ENCODE results near the gene LRRC4C.

Gene LRRC4C

GRCh38 chr11:40323241-40323640 lies 1136.2 kb downstream of the LRRC4C start:
- Histone ChIP-seq H3K36me3 (no peaks in the 10 kb centered on the region), H3K4me3 (no peak overlapping the region), H3K4me1 (0 out of 20 replicates have a peak, but pooled peaks cover 0 to 4% (median 0%) of the 10 kb centered on the region in 10 experiments), H3K27ac (no peak overlapping the region), H3K9ac (no peak overlapping the region), H3K9me3 (replicated peaks in 1 of 11) (no peaks in the 10 kb centered on the region), H4K20me1 (no peaks in the 10 kb centered on the region), H3K4me2 (no peak overlapping the region), H3K27me3 (no peaks in the 10 kb centered on the region)
- no peak for TF ChIP-seq Cebpa-rat (IDR thresholded peaks at IDR 0.05)

- Histone ChIP-seq H3K36me3 (no peaks in the 10 kb centered on the region), H4K20me1 (no peaks in the 10 kb centered on the region), H3K27me3 (no peaks in the 10 kb centered on the region), H3K4me3 (no peak overlapping the region), H3K4me2 (no peak overlapping the region), H3K27ac (no peak overlapping the region), H3K4me1 (0 out of 20 replicates have a peak, but pooled peaks cover 0 to 4% (median 0%) of the 10 kb centered on the region in 10 experiments), H3K9ac (no peak overlapping the region), H3K9me3 (replicated peaks in 1 of 11) (no peaks in the 10 kb centered on the region)
- no peak for TF ChIP-seq Cebpa-rat (IDR thresholded peaks at IDR 0.05)
These were observed 1137.9 kb downstream of the LRRC4C start for GRCh38 chr11:40321537-40321936.

- Histone ChIP-seq H3K27ac (no peak overlapping the region), H3K4me2 (no peak overlapping the region), H3K4me1 (peaks cover 0 to 24% (median 0%) of the 10 kb centered on the region in 10 experiments; a peak in 4 of 20 replicates), H3K9me3 (replicated peaks in 1 of 11) (no peaks in the 10 kb centered on the region), H3K4me3 (no peak overlapping the region), H3K27me3 (no peaks in the 10 kb centered on the region), H4K20me1 (no peaks in the 10 kb centered on the region), H3K9ac (no peak overlapping the region), H3K36me3 (no peaks in the 10 kb centered on the region)
- no peak for TF ChIP-seq Cebpa-rat (IDR thresholded peaks at IDR 0.05)
These were observed 1143.3 kb downstream of the LRRC4C start for GRCh38 chr11:40316171-40316570.

- Histone ChIP-seq H3K27ac (peak overlapping the region in 1 of 11 experiments; percentile 78; a peak in 1 of 22 replicates), H4K20me1 (no peaks in the 10 kb centered on the region), H3K27me3 (no peaks in the 10 kb centered on the region), H3K9me3 (replicated peaks in 1 of 11) (no peaks in the 10 kb centered on the region), H3K4me1 (peaks cover 0 to 24% (median 0%) of the 10 kb centered on the region in 10 experiments; a peak in 4 of 20 replicates), H3K4me3 (no peak overlapping the region), H3K9ac (no peak overlapping the region), H3K4me2 (peak overlapping the region in 1 of 11 experiments; percentile 36; a peak in 1 of 22 replicates), H3K36me3 (no peaks in the 10 kb centered on the region)
- no peak for TF ChIP-seq Cebpa-rat (IDR thresholded peaks at IDR 0.05)
These were observed 1144.3 kb downstream of the LRRC4C start for GRCh38 chr11:40315122-40315521.

- Histone ChIP-seq H4K20me1 (no peaks in the 10 kb centered on the region), H3K36me3 (no peaks in the 10 kb centered on the region), H3K27ac (peak overlapping the region in 2 of 11 experiments; percentile 59 to 78; a peak in 2 of 22 replicates), H3K27me3 (no peaks in the 10 kb centered on the region), H3K4me3 (no peak overlapping the region), H3K9me3 (replicated peaks in 1 of 11) (no peaks in the 10 kb centered on the region), H3K4me1 (peaks cover 0 to 24% (median 0%) of the 10 kb centered on the region in 10 experiments; a peak in 4 of 20 replicates), H3K4me2 (peak overlapping the region in 2 of 11 experiments; percentile 45 to 47; a peak in 3 of 22 replicates), H3K9ac (no peak overlapping the region)
- TF ChIP-seq Cebpa-rat (IDR thresholded peaks at IDR 0.05): no peak
These were observed 1145.1 kb downstream of the LRRC4C start for GRCh38 chr11:40314327-40314726.

GRCh38 chr11:40306938-40307548 lies 1152.4 kb downstream of the LRRC4C start:
- no peaks in the 10 kb centered on the region for H4K20me1 ChIP-seq
- H3K4me2 ChIP-seq: no peak overlapping the region
- H3K4me1 ChIP-seq: 0 out of 20 replicates have a peak, but pooled peaks cover 0 to 4% (median 0%) of the 10 kb centered on the region in 10 experiments
- TF ChIP-seq Cebpa-rat (IDR thresholded peaks at IDR 0.05): no peak
- no peak overlapping the region for H3K27ac ChIP-seq
- no peak overlapping the region for H3K4me3 ChIP-seq
- no peaks in the 10 kb centered on the region for H3K27me3 ChIP-seq
- no peaks in the 10 kb centered on the region for H3K9me3 ChIP-seq (replicated peaks in 1 of 11)
- H3K36me3 ChIP-seq: no peaks in the 10 kb centered on the region
- H3K9ac ChIP-seq: no peak overlapping the region

GRCh38 chr11:40302669-40303068 lies 1156.8 kb downstream of the LRRC4C start:
- Histone ChIP-seq H3K27me3 (no peaks in the 10 kb centered on the region), H3K27ac (no peak overlapping the region)

GRCh38 chr11:40295466-40295865 lies 1164.0 kb downstream of the LRRC4C start:
- Histone ChIP-seq H3K4me1 (peaks cover 0 to 23% (median 0%) of the 10 kb centered on the region in 10 experiments; a peak in 6 of 20 replicates), H3K4me3 (no peak overlapping the region), H3K9me3 (replicated peaks in 1 of 11) (peaks cover 6 to 12% (median 9%) of the 10 kb centered on the region in 11 experiments; a peak in 20 of 22 replicates), H3K4me2 (no peak overlapping the region), H3K9ac (no peak overlapping the region), H3K36me3 (no peaks in the 10 kb centered on the region), H3K27me3 (no peaks in the 10 kb centered on the region), H3K27ac (no peak overlapping the region), H4K20me1 (no peaks in the 10 kb centered on the region)
- no peak for TF ChIP-seq Cebpa-rat (IDR thresholded peaks at IDR 0.05)

More at GRCh38 chr11:40302669-40303068, 1156.8 kb downstream of the LRRC4C start:
- no peak for TF ChIP-seq Cebpa-rat (IDR thresholded peaks at IDR 0.05)
- Histone ChIP-seq H3K36me3 (no peaks in the 10 kb centered on the region), H3K9me3 (replicated peaks in 1 of 11) (no peaks in the 10 kb centered on the region), H3K4me3 (no peak overlapping the region), H4K20me1 (no peaks in the 10 kb centered on the region), H3K4me2 (no peak overlapping the region), H3K9ac (no peak overlapping the region), H3K4me1 (0 out of 20 replicates have a peak, but pooled peaks cover 0 to 4% (median 0%) of the 10 kb centered on the region in 10 experiments)

GRCh38 chr11:40294741-40295140 lies 1164.7 kb downstream of the LRRC4C start:
- no peaks in the 10 kb centered on the region for H4K20me1 ChIP-seq
- no peak overlapping the region for H3K4me3 ChIP-seq
- no peak overlapping the region for H3K9ac ChIP-seq
- no peaks in the 10 kb centered on the region for H3K27me3 ChIP-seq
- no peaks in the 10 kb centered on the region for H3K36me3 ChIP-seq
- H3K27ac ChIP-seq: no peak overlapping the region
- TF ChIP-seq Cebpa-rat (IDR thresholded peaks at IDR 0.05): no peak
- peaks cover 6 to 12% (median 9%) of the 10 kb centered on the region in 11 experiments; a peak in 20 of 22 replicates for H3K9me3 ChIP-seq (replicated peaks in 1 of 11)
- H3K4me1 ChIP-seq: peaks cover 0 to 27% (median 0%) of the 10 kb centered on the region in 10 experiments; a peak in 6 of 20 replicates
- no peak overlapping the region for H3K4me2 ChIP-seq
